HL-60 (cell line): ENCODE data around the gene NAT14.

Source experiments
- DNase-seq, 2 experiments: peaks; one replicate each; pipeline ENCODE4 v3.0.0-alpha.2; 2010 to 2020; ENCODE audit warnings: low read depth in 1 of 2, low spot score in 1 of 2
- H3K27ac ChIP-seq: fragments of 250-450 bp; sonication (Bioruptor Pico); replicated peaks from 2 replicates; pipeline ENCODE4 v1.5.1; 2020; ENCODE audit warnings: mild to moderate bottlenecking, moderate library complexity
- H3K27me3 ChIP-seq: fragments of 250-450 bp; sonication (Bioruptor Pico); 2 replicates; pipeline ENCODE4 v1.5.1; 2021; ENCODE audit warnings: mild to moderate bottlenecking, moderate library complexity; ENCODE audit not compliant: insufficient read depth, poor library complexity, severe bottlenecking
- H3K4me3 ChIP-seq: replicated peaks from 2 replicates; pipeline ENCODE4 v1.5.1; 2011; ENCODE audit warnings: mild to moderate bottlenecking, control low read depth, low read length; ENCODE audit not compliant: insufficient read depth
- CTCF ChIP-seq: IDR thresholded peaks from one replicate; pipeline ENCODE4 v1.5.1; 2011; ENCODE audit warnings: low read length, control low read depth, inconsistent platforms; ENCODE audit not compliant: insufficient read depth
- GABPA ChIP-seq: IDR thresholded peaks from 2 replicates; pipeline ENCODE4 v1.6.1; 2012; ENCODE audit warnings: low read depth
- POLR2AphosphoS5 ChIP-seq: IDR thresholded peaks from 2 replicates; pipeline ENCODE4 v1.6.1; 2012; ENCODE audit warnings: low read depth
- SPI1 ChIP-seq: IDR thresholded peaks from 2 replicates; pipeline ENCODE4 v1.6.1; 2012; ENCODE audit warnings: low read depth, mild to moderate bottlenecking, borderline replicate concordance
- TF ChIP-seq, protein P1 (sequence below): IDR thresholded peaks from 2 replicates; pipeline ENCODE4 v1.6.1; 2012; ENCODE audit warnings: low read depth; ENCODE audit not compliant: insufficient replicate concordance

NAT14 gene

DNA sequence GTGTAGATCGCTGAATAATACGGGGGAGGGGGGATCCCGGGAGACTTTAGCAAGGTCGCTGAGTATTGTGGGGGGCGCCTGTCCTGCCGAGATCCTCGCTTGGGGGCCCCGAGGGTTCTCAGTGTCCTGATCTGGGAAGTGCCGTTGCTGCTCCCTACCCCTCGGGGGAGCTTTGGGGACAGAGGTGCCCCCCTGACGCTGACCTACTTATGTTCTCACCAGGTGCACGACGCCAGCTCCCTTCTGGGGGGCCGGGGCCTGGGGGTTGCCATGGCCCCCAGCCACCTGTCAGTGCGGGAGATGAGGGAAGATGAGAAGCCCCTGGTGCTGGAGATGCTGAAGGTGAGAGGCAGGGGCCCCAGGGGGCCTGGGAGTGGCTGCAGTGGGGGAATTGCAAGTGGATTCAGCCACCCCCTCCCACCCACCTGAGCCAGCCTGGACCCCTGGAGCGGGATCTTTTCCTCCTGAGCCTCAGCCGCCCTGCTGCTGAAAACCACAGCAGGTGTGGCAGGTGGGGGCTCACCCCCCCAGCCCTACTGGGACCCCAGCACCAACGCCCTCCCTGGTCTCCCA is 537 bp downstream of the NAT14 start:
- H3K4me3 ChIP-seq: peak overlapping the region; percentile 61
- H3K27me3 ChIP-seq: no peaks in the 10 kb centered on the region
- TF ChIP-seq SPI1: no peak
- no peak for TF ChIP-seq GABPA
- TF ChIP-seq, protein P1, sequence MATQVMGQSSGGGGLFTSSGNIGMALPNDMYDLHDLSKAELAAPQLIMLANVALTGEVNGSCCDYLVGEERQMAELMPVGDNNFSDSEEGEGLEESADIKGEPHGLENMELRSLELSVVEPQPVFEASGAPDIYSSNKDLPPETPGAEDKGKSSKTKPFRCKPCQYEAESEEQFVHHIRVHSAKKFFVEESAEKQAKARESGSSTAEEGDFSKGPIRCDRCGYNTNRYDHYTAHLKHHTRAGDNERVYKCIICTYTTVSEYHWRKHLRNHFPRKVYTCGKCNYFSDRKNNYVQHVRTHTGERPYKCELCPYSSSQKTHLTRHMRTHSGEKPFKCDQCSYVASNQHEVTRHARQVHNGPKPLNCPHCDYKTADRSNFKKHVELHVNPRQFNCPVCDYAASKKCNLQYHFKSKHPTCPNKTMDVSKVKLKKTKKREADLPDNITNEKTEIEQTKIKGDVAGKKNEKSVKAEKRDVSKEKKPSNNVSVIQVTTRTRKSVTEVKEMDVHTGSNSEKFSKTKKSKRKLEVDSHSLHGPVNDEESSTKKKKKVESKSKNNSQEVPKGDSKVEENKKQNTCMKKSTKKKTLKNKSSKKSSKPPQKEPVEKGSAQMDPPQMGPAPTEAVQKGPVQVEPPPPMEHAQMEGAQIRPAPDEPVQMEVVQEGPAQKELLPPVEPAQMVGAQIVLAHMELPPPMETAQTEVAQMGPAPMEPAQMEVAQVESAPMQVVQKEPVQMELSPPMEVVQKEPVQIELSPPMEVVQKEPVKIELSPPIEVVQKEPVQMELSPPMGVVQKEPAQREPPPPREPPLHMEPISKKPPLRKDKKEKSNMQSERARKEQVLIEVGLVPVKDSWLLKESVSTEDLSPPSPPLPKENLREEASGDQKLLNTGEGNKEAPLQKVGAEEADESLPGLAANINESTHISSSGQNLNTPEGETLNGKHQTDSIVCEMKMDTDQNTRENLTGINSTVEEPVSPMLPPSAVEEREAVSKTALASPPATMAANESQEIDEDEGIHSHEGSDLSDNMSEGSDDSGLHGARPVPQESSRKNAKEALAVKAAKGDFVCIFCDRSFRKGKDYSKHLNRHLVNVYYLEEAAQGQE: no peak
- TF ChIP-seq POLR2AphosphoS5: no peak
- no peak for TF ChIP-seq CTCF
- DNase-seq: no peak
- H3K27ac ChIP-seq: peak overlapping the region; percentile 34

DNA sequence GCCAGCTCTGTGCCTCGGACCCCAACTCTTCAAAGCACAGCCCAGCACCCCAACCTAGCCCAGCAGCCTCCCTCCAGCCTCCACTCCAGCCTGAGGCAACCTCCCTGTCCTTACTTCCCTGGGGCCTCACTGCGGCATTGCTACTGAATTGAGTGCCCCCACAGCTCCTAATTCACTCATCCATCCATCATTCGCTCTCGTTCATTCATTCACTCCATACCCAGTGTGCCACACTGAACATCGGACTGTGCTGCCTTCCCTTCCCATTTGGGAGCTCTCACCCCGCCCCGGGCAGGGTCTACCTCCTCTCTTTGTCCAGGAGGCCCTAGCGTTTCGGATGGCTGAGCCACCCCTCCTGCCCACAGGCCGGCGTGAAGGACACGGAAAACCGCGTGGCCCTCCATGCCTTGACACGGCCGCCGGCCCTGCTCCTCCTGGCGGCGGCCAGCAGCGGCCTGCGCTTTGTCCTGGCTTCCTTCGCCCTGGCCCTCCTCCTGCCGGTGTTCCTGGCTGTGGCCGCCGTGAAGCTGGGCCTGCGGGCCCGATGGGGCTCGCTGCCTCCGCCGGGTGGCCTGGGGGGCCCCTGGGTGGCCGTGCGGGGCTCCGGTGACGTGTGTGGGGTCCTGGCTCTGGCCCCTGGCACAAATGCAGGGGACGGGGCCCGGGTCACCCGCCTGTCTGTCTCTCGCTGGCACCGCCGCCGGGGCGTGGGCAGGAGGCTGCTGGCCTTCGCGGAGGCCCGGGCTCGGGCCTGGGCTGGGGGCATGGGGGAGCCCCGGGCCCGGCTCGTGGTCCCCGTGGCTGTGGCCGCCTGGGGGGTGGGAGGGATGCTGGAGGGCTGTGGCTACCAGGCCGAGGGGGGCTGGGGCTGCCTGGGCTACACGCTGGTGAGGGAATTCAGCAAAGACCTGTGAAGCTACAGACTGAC is 1.3 kb downstream of the NAT14 start:
- Histone ChIP-seq H3K27ac (no peak overlapping the region), H3K4me3 (no peak overlapping the region), H3K27me3 (no peaks in the 10 kb centered on the region)
- TF ChIP-seq, protein P1: no peak
- TF ChIP-seq POLR2AphosphoS5: no peak
- no peak for TF ChIP-seq SPI1
- TF ChIP-seq CTCF: no peak
- TF ChIP-seq GABPA: no peak
- DNase-seq: no peak

DNA sequence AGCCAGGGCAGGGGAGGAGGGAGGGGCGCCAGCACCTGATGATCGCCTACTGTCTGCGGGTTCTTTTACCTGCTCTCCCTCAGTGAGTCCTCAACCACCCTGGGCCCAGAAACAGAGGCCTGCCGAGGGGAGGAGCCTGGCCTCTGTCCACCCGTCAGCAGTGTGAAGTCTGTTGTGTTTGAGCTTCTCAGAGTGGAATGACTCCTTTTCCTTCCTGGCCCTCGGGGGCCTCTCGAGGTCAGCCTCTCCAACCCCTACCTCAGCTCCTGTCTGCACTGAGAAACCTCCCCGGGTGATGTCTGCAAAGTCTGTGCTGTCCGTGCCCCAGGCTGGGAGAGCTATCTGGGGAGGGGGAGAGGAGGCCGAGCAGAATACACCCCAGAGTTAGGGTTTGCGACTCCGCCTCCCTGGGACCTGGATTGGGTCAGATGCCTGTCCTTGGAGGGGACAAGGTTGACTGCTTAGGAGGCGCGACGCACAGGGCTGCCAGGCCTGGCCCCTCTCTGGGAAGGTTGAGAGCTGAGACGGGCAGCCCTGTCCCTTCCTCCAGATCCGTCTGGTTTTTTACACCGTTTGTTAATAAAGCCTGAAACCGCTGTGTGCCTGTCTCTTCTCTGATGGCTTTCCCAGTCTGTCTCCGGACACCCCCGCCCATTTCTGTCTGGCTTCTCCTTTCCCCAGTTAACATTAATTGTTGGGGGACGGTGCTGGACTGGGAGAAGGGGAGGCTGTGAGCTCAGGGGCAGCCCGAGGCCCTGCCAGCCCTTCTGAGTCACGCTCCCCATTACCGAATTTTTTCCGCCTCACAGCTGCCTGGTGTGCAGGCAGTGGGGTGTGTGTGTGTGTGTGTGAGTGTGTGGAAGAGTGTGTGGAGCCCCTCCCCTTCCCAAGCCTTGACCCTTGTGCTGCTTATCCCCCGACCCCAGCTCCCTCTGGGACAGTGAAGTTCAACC is 2.3 kb downstream of the NAT14 start:
- TF ChIP-seq POLR2AphosphoS5: no peak
- DNase-seq: peak; percentile 13 to 51
- Histone ChIP-seq H3K27ac (no peak overlapping the region), H3K4me3 (no peak overlapping the region), H3K27me3 (peaks cover 8% of the 10 kb centered on the region)
